ENCODE data around the gene MOCS3.

The MOCS3 gene, protein sequence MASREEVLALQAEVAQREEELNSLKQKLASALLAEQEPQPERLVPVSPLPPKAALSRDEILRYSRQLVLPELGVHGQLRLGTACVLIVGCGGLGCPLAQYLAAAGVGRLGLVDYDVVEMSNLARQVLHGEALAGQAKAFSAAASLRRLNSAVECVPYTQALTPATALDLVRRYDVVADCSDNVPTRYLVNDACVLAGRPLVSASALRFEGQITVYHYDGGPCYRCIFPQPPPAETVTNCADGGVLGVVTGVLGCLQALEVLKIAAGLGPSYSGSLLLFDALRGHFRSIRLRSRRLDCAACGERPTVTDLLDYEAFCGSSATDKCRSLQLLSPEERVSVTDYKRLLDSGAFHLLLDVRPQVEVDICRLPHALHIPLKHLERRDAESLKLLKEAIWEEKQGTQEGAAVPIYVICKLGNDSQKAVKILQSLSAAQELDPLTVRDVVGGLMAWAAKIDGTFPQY

DNA sequence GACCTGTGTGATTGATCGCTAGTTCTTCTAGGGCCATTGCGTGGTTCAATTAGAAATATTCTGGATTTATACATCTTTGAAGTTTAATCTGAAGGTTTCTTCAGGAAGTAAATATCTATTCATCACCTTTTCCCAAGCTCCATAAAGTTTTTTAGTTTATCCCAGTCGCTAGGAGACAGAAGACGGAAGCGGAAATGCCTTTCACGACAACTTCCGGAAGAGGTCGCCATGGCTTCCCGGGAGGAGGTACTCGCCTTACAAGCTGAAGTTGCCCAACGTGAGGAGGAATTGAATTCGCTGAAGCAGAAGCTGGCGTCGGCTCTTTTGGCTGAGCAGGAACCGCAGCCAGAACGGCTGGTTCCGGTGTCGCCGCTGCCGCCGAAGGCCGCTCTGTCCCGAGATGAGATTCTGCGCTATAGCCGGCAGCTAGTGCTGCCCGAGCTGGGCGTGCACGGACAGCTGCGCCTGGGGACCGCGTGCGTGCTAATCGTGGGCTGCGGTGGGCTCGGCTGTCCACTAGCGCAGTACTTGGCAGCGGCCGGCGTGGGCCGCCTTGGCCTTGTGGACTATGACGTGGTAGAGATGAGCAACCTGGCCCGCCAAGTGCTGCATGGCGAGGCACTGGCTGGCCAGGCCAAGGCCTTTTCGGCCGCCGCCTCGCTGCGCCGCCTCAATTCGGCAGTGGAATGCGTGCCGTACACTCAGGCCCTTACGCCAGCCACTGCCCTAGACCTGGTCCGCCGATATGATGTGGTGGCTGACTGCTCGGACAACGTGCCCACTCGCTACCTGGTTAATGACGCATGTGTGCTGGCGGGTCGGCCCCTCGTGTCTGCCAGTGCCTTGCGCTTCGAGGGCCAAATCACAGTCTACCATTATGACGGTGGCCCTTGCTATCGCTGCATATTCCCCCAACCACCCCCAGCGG lies at the start of gene MOCS3:
MOCS3 (plus strand) TSS at position 204 of the 928 bp plus-strand sequence; CDS start at position 229, 25 bp downstream.
- Mint-ChIP-seq H3K27me3 (ENCODE audit: low read depth) (no peaks in the 10 kb centered on the region), H3K4me3 (peak within 1 kb of the TSS; percentile 93), H3K36me3 (ENCODE audit: low read depth) (peaks cover 13% of the 10 kb centered on the region), H3K27ac (peak within 1 kb of the TSS; percentile 96), H3K9me3 (no peaks in the 10 kb centered on the region), H3K4me1 (ENCODE audit: low read depth) (peaks cover 40% of the 10 kb centered on the region)

DNA sequence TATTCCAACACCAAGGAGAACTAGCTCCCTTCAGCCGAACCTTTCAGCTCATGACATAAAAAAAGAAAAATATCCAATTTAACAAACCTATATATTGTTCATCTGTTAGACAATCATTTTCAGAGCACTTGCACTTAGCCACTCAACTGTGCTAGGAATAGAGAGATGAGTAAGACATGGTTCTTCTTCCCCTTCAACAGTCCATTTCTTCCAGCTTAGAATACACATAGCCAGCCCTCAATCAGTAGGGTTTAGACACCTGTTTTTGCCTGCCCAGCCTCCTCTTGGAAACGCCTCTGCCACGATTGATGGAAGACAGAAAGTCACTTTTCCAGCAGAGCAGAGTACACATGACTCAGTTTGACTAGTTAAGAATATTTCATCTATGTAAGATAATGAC lies 49.2 kb upstream of the MOCS3 start:
- Mint-ChIP-seq H3K9me3 (no peaks in the 10 kb centered on the region), H3K27me3 (ENCODE audit: low read depth) (no peaks in the 10 kb centered on the region), H3K36me3 (ENCODE audit: low read depth) (peaks cover 17% of the 10 kb centered on the region), H3K27ac (no peak overlapping the region), H3K4me3 (no peak overlapping the region), H3K4me1 (ENCODE audit: low read depth) (peaks cover 34% of the 10 kb centered on the region)

- Mint-ChIP-seq H3K27me3 (ENCODE audit: low read depth) (no peaks in the 10 kb centered on the region), H3K4me3 (no peak overlapping the region)
Measured at GRCh38 chr20:50911030-50911429, 47.6 kb upstream of the MOCS3 start.

DNA sequence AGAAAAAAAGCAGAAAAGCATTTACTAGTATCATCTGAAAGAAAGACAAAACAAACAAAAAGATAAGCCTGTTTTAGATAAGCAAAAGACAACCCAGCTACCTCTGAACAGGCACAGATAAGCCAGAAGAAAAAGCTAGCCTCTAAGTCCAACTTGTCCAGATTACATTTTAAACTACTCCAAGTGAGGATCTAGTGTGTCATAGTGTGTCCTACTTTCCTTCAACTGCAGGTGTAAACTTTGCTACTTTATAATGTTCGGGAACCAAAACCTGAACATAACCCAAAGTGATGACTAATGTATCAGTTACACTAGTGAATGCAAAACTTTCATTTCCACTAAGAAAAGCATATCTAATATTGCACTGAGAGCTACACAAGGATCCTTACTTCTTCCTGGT lies 46.9 kb upstream of the MOCS3 start:
- Mint-ChIP-seq H3K4me1 (ENCODE audit: low read depth) (peaks cover 48% of the 10 kb centered on the region), H3K27ac (peak overlapping the region; percentile 43), H3K4me3 (no peak overlapping the region), H3K36me3 (ENCODE audit: low read depth) (peaks cover 17% of the 10 kb centered on the region), H3K27me3 (ENCODE audit: low read depth) (no peaks in the 10 kb centered on the region), H3K9me3 (no peaks in the 10 kb centered on the region)

More at GRCh38 chr20:50911030-50911429, 47.6 kb upstream of the MOCS3 start:
- Mint-ChIP-seq H3K9me3 (no peaks in the 10 kb centered on the region), H3K36me3 (ENCODE audit: low read depth) (peaks cover 17% of the 10 kb centered on the region), H3K4me1 (ENCODE audit: low read depth) (peaks cover 45% of the 10 kb centered on the region), H3K27ac (peak overlapping the region; percentile 47)

DNA sequence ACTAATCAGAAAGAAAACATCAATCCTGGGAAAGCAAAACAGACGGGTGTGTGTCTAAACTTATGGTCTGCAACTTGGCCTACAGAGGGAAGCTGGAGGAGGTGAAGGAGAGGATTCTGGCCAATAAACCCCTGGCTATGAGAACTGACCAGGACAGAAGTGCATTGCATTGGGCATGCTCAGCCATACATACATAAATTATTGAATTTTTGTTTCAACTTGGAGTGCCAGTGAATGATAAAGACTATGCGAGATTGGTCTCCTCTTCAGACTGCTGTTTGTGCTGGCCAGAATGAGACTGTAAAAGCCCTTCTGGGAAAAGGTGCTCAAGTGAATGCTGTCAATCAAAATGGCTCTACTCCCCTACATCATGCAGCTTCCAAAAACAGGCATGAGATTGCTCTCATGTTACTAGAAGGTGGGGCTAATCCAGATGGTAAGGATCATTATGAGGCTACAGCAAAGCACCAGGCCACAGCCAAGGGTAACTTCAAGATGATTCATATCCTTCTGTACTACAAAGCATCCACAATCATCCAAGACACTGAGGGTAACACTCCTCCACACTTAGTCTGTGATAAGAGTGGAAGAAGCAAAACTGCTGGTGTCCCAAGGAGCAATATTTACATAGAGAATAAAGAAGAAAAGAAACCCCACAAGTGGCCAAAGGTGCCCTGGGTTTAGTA lies 44.8 kb upstream of the MOCS3 start:
- Mint-ChIP-seq H3K36me3 (ENCODE audit: low read depth) (peaks cover 22% of the 10 kb centered on the region), H3K4me1 (ENCODE audit: low read depth) (peaks cover 60% of the 10 kb centered on the region), H3K27me3 (ENCODE audit: low read depth) (no peaks in the 10 kb centered on the region), H3K9me3 (no peaks in the 10 kb centered on the region), H3K27ac (peak overlapping the region; percentile 71), H3K4me3 (no peak overlapping the region)

DNA sequence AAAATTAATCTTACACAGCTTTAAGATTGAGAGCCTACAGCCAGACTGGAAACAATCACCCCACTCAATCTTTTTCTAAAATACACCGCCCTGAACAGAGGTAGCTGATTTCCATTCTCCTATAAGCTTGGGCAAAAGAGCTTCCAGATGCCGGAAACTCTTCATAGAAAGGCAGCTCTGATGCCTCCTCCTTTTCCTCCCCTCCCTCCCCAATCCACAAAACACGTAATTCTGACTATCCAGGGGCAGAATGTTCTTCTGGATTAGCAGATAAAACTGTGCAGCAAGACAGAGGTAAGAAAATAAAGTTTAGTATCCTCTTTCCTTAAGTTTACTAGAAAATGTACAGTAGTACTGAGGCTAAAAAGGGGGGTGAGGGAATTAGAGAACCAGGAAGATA lies 43.2 kb upstream of the MOCS3 start:
- Mint-ChIP-seq H3K9me3 (no peaks in the 10 kb centered on the region), H3K4me3 (no peak overlapping the region), H3K27me3 (ENCODE audit: low read depth) (no peaks in the 10 kb centered on the region), H3K4me1 (ENCODE audit: low read depth) (peaks cover 57% of the 10 kb centered on the region), H3K27ac (no peak overlapping the region), H3K36me3 (ENCODE audit: low read depth) (peaks cover 20% of the 10 kb centered on the region)

DNA sequence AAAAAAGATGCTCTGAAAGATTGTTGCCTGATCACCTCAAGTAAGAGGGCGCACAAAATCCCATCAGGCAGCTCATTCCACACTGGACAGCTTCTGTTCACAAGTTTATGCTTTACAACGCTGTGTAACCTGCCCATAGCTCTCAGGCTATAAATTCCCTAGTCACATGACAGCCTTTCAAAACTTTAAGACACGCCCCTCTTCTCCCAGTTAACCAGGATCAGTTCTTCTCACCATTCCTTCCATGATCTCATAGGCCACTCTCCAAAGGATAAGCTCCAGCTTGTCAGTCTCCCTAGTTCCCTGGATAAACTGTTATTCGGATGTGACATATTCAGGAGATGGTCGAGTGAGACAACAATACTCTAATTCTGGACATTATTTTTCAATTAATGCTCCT lies 42.4 kb upstream of the MOCS3 start:
- H3K36me3 Mint-ChIP-seq (ENCODE audit: low read depth): peaks cover 20% of the 10 kb centered on the region
- no peak overlapping the region for H3K4me3 Mint-ChIP-seq
- peaks cover 53% of the 10 kb centered on the region for H3K4me1 Mint-ChIP-seq (ENCODE audit: low read depth)
- H3K27me3 Mint-ChIP-seq (ENCODE audit: low read depth): no peaks in the 10 kb centered on the region
- no peaks in the 10 kb centered on the region for H3K9me3 Mint-ChIP-seq
- H3K27ac Mint-ChIP-seq: no peak overlapping the region

DNA sequence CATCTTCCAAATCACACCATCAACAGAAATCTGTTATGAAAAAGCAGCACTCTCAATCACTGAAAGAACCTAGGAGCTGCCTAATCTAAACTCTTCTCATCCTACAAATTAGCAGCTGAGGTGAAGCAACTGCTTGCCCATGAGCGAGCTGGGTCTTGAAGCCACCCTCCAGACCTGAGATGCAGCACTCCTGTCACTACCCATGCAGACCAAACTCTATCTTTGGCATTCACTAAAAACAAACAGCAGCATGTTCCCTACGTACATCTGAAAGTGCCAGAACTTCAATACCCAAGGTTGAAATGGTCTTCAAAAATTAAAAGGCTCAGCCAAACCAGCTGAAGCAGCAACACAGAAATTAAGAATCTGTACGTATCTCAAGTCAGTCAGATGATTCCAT lies 41.7 kb upstream of the MOCS3 start:
- Mint-ChIP-seq H3K4me1 (ENCODE audit: low read depth) (peaks cover 46% of the 10 kb centered on the region), H3K27me3 (ENCODE audit: low read depth) (no peaks in the 10 kb centered on the region), H3K9me3 (no peaks in the 10 kb centered on the region), H3K27ac (no peak overlapping the region), H3K4me3 (no peak overlapping the region), H3K36me3 (ENCODE audit: low read depth) (peaks cover 16% of the 10 kb centered on the region)

DNA sequence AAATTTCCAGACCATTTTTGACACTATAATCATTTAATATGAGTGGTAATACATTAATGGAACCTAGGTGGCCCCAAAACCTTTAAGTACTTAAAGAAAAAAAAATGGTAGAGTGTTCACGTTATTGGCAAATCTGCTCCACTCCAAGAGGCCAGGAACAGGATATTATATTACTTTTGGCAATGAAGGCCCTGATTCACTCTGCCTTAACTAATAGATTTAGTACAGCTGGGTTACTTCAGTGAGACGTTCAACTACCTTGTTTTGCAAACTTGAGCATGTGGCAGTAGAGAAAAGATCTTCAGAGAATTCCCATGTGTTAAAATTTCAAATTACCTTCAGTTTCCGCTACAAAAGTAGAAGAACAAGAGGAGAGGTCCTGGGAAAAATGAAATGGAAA lies 40.2 kb upstream of the MOCS3 start:
- Mint-ChIP-seq H3K27ac (no peak overlapping the region), H3K9me3 (no peaks in the 10 kb centered on the region), H3K4me1 (ENCODE audit: low read depth) (peaks cover 45% of the 10 kb centered on the region), H3K27me3 (ENCODE audit: low read depth) (no peaks in the 10 kb centered on the region), H3K36me3 (ENCODE audit: low read depth) (peaks cover 20% of the 10 kb centered on the region), H3K4me3 (no peak overlapping the region)

DNA sequence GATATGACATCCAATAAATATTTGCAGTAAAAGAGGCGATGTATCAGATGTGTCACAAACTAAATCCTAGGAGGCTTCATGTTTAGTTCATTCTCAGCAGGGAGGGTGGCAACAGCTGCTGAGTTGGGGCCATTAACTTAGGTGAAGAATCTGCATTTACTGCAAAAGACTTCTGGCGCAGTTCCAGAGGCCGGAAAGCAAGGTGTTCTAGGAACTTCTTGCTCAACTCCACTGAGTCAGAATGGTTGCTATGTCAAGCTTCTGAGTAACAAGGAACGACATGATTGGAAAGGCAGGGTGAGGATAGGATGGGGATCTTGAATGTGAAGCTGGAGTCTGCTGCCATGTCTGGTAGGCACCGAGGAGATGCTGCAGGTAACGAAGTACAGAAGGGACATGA lies 39.1 kb upstream of the MOCS3 start:
- Mint-ChIP-seq H3K27me3 (ENCODE audit: low read depth) (no peaks in the 10 kb centered on the region), H3K4me1 (ENCODE audit: low read depth) (peaks cover 33% of the 10 kb centered on the region), H3K9me3 (no peaks in the 10 kb centered on the region), H3K27ac (peak overlapping the region; percentile 36), H3K36me3 (ENCODE audit: low read depth) (peaks cover 13% of the 10 kb centered on the region), H3K4me3 (no peak overlapping the region)

- Mint-ChIP-seq H3K4me1 (ENCODE audit: low read depth) (peaks cover 33% of the 10 kb centered on the region), H3K9me3 (no peaks in the 10 kb centered on the region), H3K27ac (no peak overlapping the region), H3K27me3 (ENCODE audit: low read depth) (no peaks in the 10 kb centered on the region), H3K4me3 (no peak overlapping the region), H3K36me3 (ENCODE audit: low read depth) (peaks cover 16% of the 10 kb centered on the region)
Measured at GRCh38 chr20:50920997-50921396, 37.6 kb upstream of the MOCS3 start.

- H3K4me3 Mint-ChIP-seq: no peak overlapping the region
- no peaks in the 10 kb centered on the region for H3K9me3 Mint-ChIP-seq
- H3K27me3 Mint-ChIP-seq (ENCODE audit: low read depth): no peaks in the 10 kb centered on the region
- no peak overlapping the region for H3K27ac Mint-ChIP-seq
- peaks cover 16% of the 10 kb centered on the region for H3K36me3 Mint-ChIP-seq (ENCODE audit: low read depth)
- H3K4me1 Mint-ChIP-seq (ENCODE audit: low read depth): peaks cover 28% of the 10 kb centered on the region
Measured at GRCh38 chr20:50921803-50922501, 36.7 kb upstream of the MOCS3 start.

DNA sequence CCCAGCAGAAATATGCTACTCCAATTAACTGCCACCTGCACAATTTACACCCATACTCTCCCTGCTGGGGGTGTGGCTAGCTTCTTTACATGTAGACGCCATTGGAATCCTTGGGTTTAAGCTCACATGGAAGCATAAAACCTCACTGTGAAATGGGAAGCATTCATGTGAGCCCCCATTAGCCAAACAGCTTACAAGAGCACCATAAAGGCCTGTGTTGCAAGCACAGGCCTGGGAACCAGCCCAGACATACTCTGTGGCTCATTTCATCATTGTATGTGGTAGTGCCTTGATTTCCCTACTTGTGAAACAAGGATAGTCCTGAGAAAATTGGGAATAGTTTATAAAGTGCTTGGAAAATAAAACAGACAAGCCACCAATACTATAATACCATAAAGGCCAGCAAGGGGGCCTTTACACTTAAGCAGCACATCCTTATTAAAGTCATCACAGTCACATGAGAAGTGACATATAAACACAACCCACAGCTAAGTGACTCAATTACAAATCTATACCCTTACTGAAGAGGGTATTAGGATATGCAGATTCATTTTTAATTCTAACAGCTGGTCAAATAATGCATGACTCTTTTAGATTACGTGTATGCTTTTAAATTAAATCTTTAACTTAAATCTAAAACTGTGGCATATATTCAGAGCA lies 34.2 kb upstream of the MOCS3 start:
- peaks cover 36% of the 10 kb centered on the region for H3K4me1 Mint-ChIP-seq (ENCODE audit: low read depth)
- no peaks in the 10 kb centered on the region for H3K27me3 Mint-ChIP-seq (ENCODE audit: low read depth)
- peaks cover 34% of the 10 kb centered on the region for H3K36me3 Mint-ChIP-seq (ENCODE audit: low read depth)
- H3K9me3 Mint-ChIP-seq: no peaks in the 10 kb centered on the region
- no peak overlapping the region for H3K4me3 Mint-ChIP-seq
- H3K27ac Mint-ChIP-seq: no peak overlapping the region

Measured in T-helper 1 cell treated with Interleukin-12 subunit alpha and Interleukin-12 subunit beta and Interleukin-4 antibody, amounts not matched to agents 30 μg/mL and 1 μg/mL, for 36 hours (primary cell).